SK-N-SH treated with all-trans-retinoic acid at 6 μM for 48 hours (cell line): ENCODE measurements around the gene GALT.

Source experiments
- ARNTL ChIP-seq: fragments of 450-650 bp; formaldehyde crosslinking; IDR thresholded peaks from 2 replicates; pipeline ENCODE4 v1.5.0; 2020; ENCODE audit warnings: low read depth, mild to moderate bottlenecking, moderate library complexity, borderline replicate concordance
- CREB5 ChIP-seq: fragments of 250-450 bp; sonication (Bioruptor Pico); IDR thresholded peaks from 2 replicates; pipeline ENCODE4 v1.5.1; 2020; ENCODE audit warnings: low read depth, mild to moderate bottlenecking, moderate library complexity
- CSRNP3 ChIP-seq: fragments of 250-450 bp; sonication (Bioruptor Pico); IDR thresholded peaks from 2 replicates; pipeline ENCODE4 v1.5.1; 2021; ENCODE audit warnings: mild to moderate bottlenecking, moderate library complexity
- ESRRG ChIP-seq: fragments of 250-450 bp; sonication (Bioruptor Pico); IDR thresholded peaks from 2 replicates; pipeline ENCODE4 v1.6.1; 2021; ENCODE audit warnings: mild to moderate bottlenecking
- ISL1 ChIP-seq: fragments of 250-450 bp; sonication (Bioruptor Pico); IDR thresholded peaks from 2 replicates; pipeline ENCODE4 v2.1.2; 2022; ENCODE audit warnings: mild to moderate bottlenecking, moderate library complexity
- OSR1 ChIP-seq: fragments of 250-450 bp; sonication (Bioruptor Pico); IDR thresholded peaks from 2 replicates; pipeline ENCODE4 v1.8.0; 2022; ENCODE audit warnings: moderate library complexity, mild to moderate bottlenecking, inconsistent platforms
- PATZ1 ChIP-seq: fragments of 250-450 bp; sonication (Bioruptor Pico); IDR thresholded peaks from 2 replicates; pipeline ENCODE4 v1.8.0; 2020; ENCODE audit warnings: mild to moderate bottlenecking, moderate library complexity, borderline replicate concordance
- POU6F1 ChIP-seq: fragments of 250-450 bp; sonication (Bioruptor Pico); IDR thresholded peaks from 2 replicates; pipeline ENCODE4 v1.8.0; 2021; ENCODE audit warnings: low read depth, mild to moderate bottlenecking, moderate library complexity, borderline replicate concordance
- ZC3H10 ChIP-seq: fragments of 250-450 bp; sonication (Bioruptor Pico); IDR thresholded peaks from 2 replicates; pipeline ENCODE4 v1.5.1; 2021; ENCODE audit warnings: mild to moderate bottlenecking, moderate library complexity
- ZFP30 ChIP-seq: fragments of 450-650 bp; formaldehyde crosslinking; IDR thresholded peaks from 2 replicates; pipeline ENCODE4 v1.5.0; 2022; ENCODE audit warnings: mild to moderate bottlenecking, moderate library complexity

- TF ChIP-seq CSRNP3 (no peak), ZFP30 (CRISPR knock-in tag) (no peak), PATZ1 (no peak), POU6F1 (no peak), ZC3H10 (CRISPR knock-in tag) (no peak), ESRRG (CRISPR knock-in tag) (no peak), CREB5 (CRISPR knock-in tag) (no peak), OSR1 (CRISPR knock-in tag) (no peak), ARNTL (CRISPR knock-in tag) (no peak), ISL1 (CRISPR knock-in tag) (no peak)
Measured at GRCh38 chr9:34687276-34688030, 41.0 kb downstream of the GALT start.
